ENCODE results near the gene CSTF2. TPM values are rescaled to one million over a fixed set of nuclear protein-coding genes. Genes with fewer than 3 reads are reported as not detected.

CSTF2 gene
- total RNA-seq, 2 donors from 2014 or later, result 21.8 to 32.2 TPM

GRCh38 chrX:100874325-100874724, 54.1 kb downstream of the CSTF2 start, which contains the start of gene NOX1:
NOX1 (minus strand) TSS chrX:100874359; CDS start chrX:100874139, 220 bp downstream.
- Histone ChIP-seq H3K9me3 (no peaks in the 10 kb centered on the region), H3K27me3 (no peaks in the 10 kb centered on the region), H3K4me1 (peaks cover 6% of the 10 kb centered on the region), H3K27ac (peak within 1 kb of the TSS; percentile 70), H3K9ac (ENCODE audit: low read depth in 2 of 2, low read length in 2 of 2) (peak within 1 kb of the TSS in 1 of 2 donors; percentile 68), H3K36me3 (no peaks in the 10 kb centered on the region), H3K4me3 (peak within 1 kb of the TSS; percentile 39)
- no peak for TF ChIP-seq CTCF (IDR thresholded peaks at IDR 0.05)
- peak; percentile 66 for DNase-seq
- intact Hi-C loops (cut with DNase I), result no loop called here

GRCh38 chrX:100880368-100880767, 60.2 kb downstream of the CSTF2 start:
- TF ChIP-seq CTCF (IDR thresholded peaks at IDR 0.05), result no peak
- Histone ChIP-seq H3K4me3 (no peak overlapping the region), H3K9me3 (no peaks in the 10 kb centered on the region), H3K27ac (peak overlapping the region; percentile 52), H3K27me3 (no peaks in the 10 kb centered on the region), H3K9ac (ENCODE audit: low read depth in 2 of 2, low read length in 2 of 2) (no peak overlapping the region), H3K4me1 (peaks cover 4% of the 10 kb centered on the region), H3K36me3 (no peaks in the 10 kb centered on the region)
- intact Hi-C loops (cut with DNase I), result no loop called here
- DNase-seq, result peak; percentile 71

GRCh38 chrX:100883654-100884053, 63.5 kb downstream of the CSTF2 start:
- no peak for DNase-seq
- no peak overlapping the region for H3K9ac ChIP-seq (ENCODE audit: low read depth in 2 of 2, low read length in 2 of 2)
- H3K4me3 ChIP-seq, result no peak overlapping the region
- H3K27me3 ChIP-seq, result no peaks in the 10 kb centered on the region
- H3K36me3 ChIP-seq, result no peaks in the 10 kb centered on the region
- intact Hi-C loops (cut with DNase I), result no loop called here
- H3K4me1 ChIP-seq, result peaks cover 4% of the 10 kb centered on the region
- H3K27ac ChIP-seq, result peak overlapping the region; percentile 49
- H3K9me3 ChIP-seq, result no peaks in the 10 kb centered on the region
- TF ChIP-seq CTCF (IDR thresholded peaks at IDR 0.05), result no peak

Other genes with a start within 250 kb of the CSTF2 start
- under 1 TPM in 1 of 2 donors, not detected in 1; 0.48 TPM for gene TNMD, start 235.5 kb upstream of the CSTF2 start, total RNA-seq
- gene TSPAN6, start 183.6 kb upstream of the CSTF2 start, total RNA-seq, result 100 to 1,000 TPM in 1 of 2 donors, 10 to 100 TPM in 1; 57.6 to 106 TPM
- gene SRPX2, start 176.2 kb upstream of the CSTF2 start, total RNA-seq, result 1 to 10 TPM; 4.4 to 5.8 TPM
- gene SYTL4, start 88.3 kb upstream of the CSTF2 start, total RNA-seq, result 10 to 100 TPM; 30.4 to 30.7 TPM
- gene NOX1, start 54.0 kb downstream of the CSTF2 start, total RNA-seq, result 100 to 1,000 TPM in 1 of 2 donors, 10 to 100 TPM in 1; 84.6 to 128 TPM
- gene XKRX, start 108.5 kb downstream of the CSTF2 start, total RNA-seq, result 1 to 10 TPM; 1.0 to 2.7 TPM
- not detected for gene ARL13A, start 149.3 kb downstream of the CSTF2 start, total RNA-seq
- gene TRMT2B, start 231.7 kb downstream of the CSTF2 start, total RNA-seq, result 10 to 100 TPM; 19.0 to 24.8 TPM